Measurements from ENCODE around the gene NCAPH2.

- TF ChIP-seq CTCF (IDR thresholded peaks at IDR 0.05) (no peak), POLR2AphosphoS5 (IDR thresholded peaks at IDR 0.05; ENCODE audit: insufficient read depth in 1 of 2, low read depth in 1 of 2) (peak in 1 of 2 donors; percentile 7)
These were observed 22.0 kb downstream of the NCAPH2 start, which contains the start of gene TYMP for GRCh38 chr22:50529897-50530579.
